GM12892 (cell line): ENCODE measurements around the gene OR7G3. TPM values are rescaled to one million over a fixed set of nuclear protein-coding genes. Genes with fewer than 3 reads are reported as not detected.

Experiments used
- DNase-seq: peaks from one replicate; pipeline ENCODE4 v3.0.0; 2011; ENCODE audit not compliant: insufficient read length
- FAIRE-seq: peaks from 2 replicates; lab custom pipeline; 2011; peaks lifted over from hg19 to GRCh38; lab: Jason Lieb, UNC
- POLR2A ChIP-seq: IDR thresholded peaks from 2 replicates; pipeline ENCODE4 v1.6.1; 2011; ENCODE audit warnings: low read depth, low read length, control low read depth
- POLR2AphosphoS5 ChIP-seq: IDR thresholded peaks from 2 replicates; pipeline ENCODE4 v1.6.1; 2011; ENCODE audit warnings: low read depth, low read length, control low read depth
- TAF1 ChIP-seq: IDR thresholded peaks from 2 replicates; pipeline ENCODE4 v1.6.1; 2011; ENCODE audit warnings: low read depth, mild to moderate bottlenecking, control low read depth, low read length, borderline replicate concordance
- polyA plus RNA-seq: library from polyadenylated mRNA; unstranded; fragments of >200 nt; gene quantifications from one replicate; pipeline ENCODE4 v1.2.1, GENCODE V29; 2012; ENCODE audit warnings: missing spikeins, inconsistent platforms; ENCODE audit not compliant: missing spikeins

Gene OR7G3
- polyA plus RNA-seq, result not detected

- TF ChIP-seq POLR2A (no peak), POLR2AphosphoS5 (no peak), TAF1 (no peak)
- FAIRE-seq (no peak), DNase-seq (no peak)
Measured at GRCh38 chr19:9126900-9127405, at the start of gene OR7G3. Gene OR7G3 (minus strand): TSS chr19:9126950. CDS start chr19:9126950, 0 bp downstream.

- TF ChIP-seq TAF1, result no peak
- no peak for TF ChIP-seq POLR2A
- TF ChIP-seq POLR2AphosphoS5, result no peak
- FAIRE-seq, result no peak
- DNase-seq, result no peak
Measured at GRCh38 chr19:9175326-9175725, 48.6 kb upstream of the OR7G3 start.

- no peak for FAIRE-seq
- TF ChIP-seq POLR2A, result no peak
- no peak for DNase-seq
Measured at GRCh38 chr19:9171393-9171991, 44.7 kb upstream of the OR7G3 start.

- no peak for TF ChIP-seq POLR2AphosphoS5
- no peak for TF ChIP-seq POLR2A
- no peak for TF ChIP-seq TAF1
- FAIRE-seq, result no peak
- DNase-seq, result no peak
Measured at GRCh38 chr19:9166846-9167245, 40.1 kb upstream of the OR7G3 start.

- DNase-seq (no peak), FAIRE-seq (no peak)
- TF ChIP-seq POLR2AphosphoS5, result no peak
- TF ChIP-seq TAF1, result no peak
- TF ChIP-seq POLR2A, result no peak
Measured at GRCh38 chr19:9165261-9165660, 38.5 kb upstream of the OR7G3 start.

- FAIRE-seq (no peak), DNase-seq (no peak)
- TF ChIP-seq POLR2A (no peak), POLR2AphosphoS5 (no peak), TAF1 (no peak)
Measured at GRCh38 chr19:9161427-9161826, 34.7 kb upstream of the OR7G3 start.

- FAIRE-seq (no peak), DNase-seq (no peak)
Measured at GRCh38 chr19:9159891-9160290, 33.1 kb upstream of the OR7G3 start.

GRCh38 chr19:9156304-9156703, 29.6 kb upstream of the OR7G3 start:
- DNase-seq (no peak), FAIRE-seq (no peak)
- TF ChIP-seq POLR2AphosphoS5 (no peak), TAF1 (no peak), POLR2A (no peak)

More at GRCh38 chr19:9159891-9160290, 33.1 kb upstream of the OR7G3 start:
- TF ChIP-seq POLR2AphosphoS5, result no peak
- no peak for TF ChIP-seq TAF1
- no peak for TF ChIP-seq POLR2A

- FAIRE-seq (no peak), DNase-seq (no peak)
- TF ChIP-seq POLR2A (no peak), TAF1 (no peak), POLR2AphosphoS5 (no peak)
Measured at GRCh38 chr19:9155591-9155990, 28.8 kb upstream of the OR7G3 start.

GRCh38 chr19:9151367-9151766, 24.6 kb upstream of the OR7G3 start:
- no peak for TF ChIP-seq POLR2A
- TF ChIP-seq TAF1, result no peak
- no peak for TF ChIP-seq POLR2AphosphoS5
- FAIRE-seq, result no peak
- DNase-seq, result no peak

- FAIRE-seq (no peak), DNase-seq (no peak)
- TF ChIP-seq TAF1, result no peak
- TF ChIP-seq POLR2A, result no peak
- TF ChIP-seq POLR2AphosphoS5, result no peak
Measured at GRCh38 chr19:9150650-9151049, 23.9 kb upstream of the OR7G3 start.

GRCh38 chr19:9149997-9150396, 23.2 kb upstream of the OR7G3 start:
- TF ChIP-seq POLR2AphosphoS5 (no peak), TAF1 (no peak), POLR2A (no peak)
- DNase-seq (no peak), FAIRE-seq (no peak)

- FAIRE-seq, result no peak
Measured at GRCh38 chr19:9148697-9149096, 21.9 kb upstream of the OR7G3 start.

GRCh38 chr19:9146882-9147281, 20.1 kb upstream of the OR7G3 start:
- FAIRE-seq (no peak), DNase-seq (no peak)
- TF ChIP-seq TAF1, result no peak
- no peak for TF ChIP-seq POLR2AphosphoS5
- TF ChIP-seq POLR2A, result no peak

More at GRCh38 chr19:9148697-9149096, 21.9 kb upstream of the OR7G3 start:
- no peak for DNase-seq
- TF ChIP-seq POLR2A (no peak), TAF1 (no peak), POLR2AphosphoS5 (no peak)

- no peak for DNase-seq
- FAIRE-seq, result no peak
- TF ChIP-seq POLR2AphosphoS5, result no peak
- no peak for TF ChIP-seq TAF1
Measured at GRCh38 chr19:9144920-9145319, 18.2 kb upstream of the OR7G3 start.
